Endothelial cell of umbilical vein (primary cell): Measurements from ENCODE around the gene PACS1. TPM values are rescaled to one million over a fixed set of nuclear protein-coding genes. Genes with fewer than 3 reads are reported as not detected.

Experiments
- BruUV-seq: library from RNA; stranded (reverse); fragments of 400-500 nt; replicated peaks from 2 replicates; lab custom pipeline; 2021; lab: Mats Ljungman, UMichigan
- CTCF ChIA-PET: fragments of 300-600, 350-600 bp; sonication (Branson Sonifier 250); formaldehyde crosslinking; loops from one replicate; lab custom pipeline; 2021; ENCODE audit warnings: antibody characterized with exemption, inconsistent platforms; lab: Charles Lee
- POLR2A ChIA-PET: fragments of 300-600, 350-600 bp; sonication (Branson Sonifier 250); formaldehyde crosslinking; loops from one replicate; lab custom pipeline; 2021; ENCODE audit warnings: antibody characterized with exemption, inconsistent platforms; lab: Charles Lee
- DNase-seq: peaks from one replicate; pipeline ENCODE4 v3.0.0-alpha.2; 2011; ENCODE audit warnings: low read depth, low spot score
- FAIRE-seq: peaks from 2 replicates; lab custom pipeline; 2011; peaks lifted over from hg19 to GRCh38; lab: Jason Lieb, UNC
- H2AFZ ChIP-seq: 2 replicates; pipeline ENCODE4 v1.6.0; 2012; ENCODE audit warnings: low read depth, low read length, control low read depth, inconsistent platforms
- H3K27ac ChIP-seq: 2 replicates; pipeline ENCODE4 v1.5.1; 2011; ENCODE audit warnings: low read depth, mild to moderate bottlenecking, control low read depth, low read length, moderate library complexity; ENCODE audit not compliant: insufficient read depth
- H3K27me3 ChIP-seq, 2 experiments: 2 replicates each; pipeline versions ENCODE4 v1.6.0 to v1.6.1; 2011; ENCODE audit warnings: low read length in 2 of 2, mixed read lengths in 1 of 2; ENCODE audit not compliant: control insufficient read depth in 2 of 2, insufficient read depth in 2 of 2
- H3K36me3 ChIP-seq, 2 experiments: 2 replicates in 1 of 2; 3 replicates in 1 of 2; pipeline ENCODE4 v1.5.1; 2011; ENCODE audit warnings: low read length in 2 of 2, mild to moderate bottlenecking in 1 of 2, moderate library complexity in 1 of 2; ENCODE audit not compliant: control insufficient read depth in 2 of 2, insufficient read depth in 2 of 2; ENCODE audit errors: extremely low read depth in 1 of 2
- H3K4me1 ChIP-seq: 3 replicates; pipeline ENCODE4 v1.5.1; 2011; ENCODE audit warnings: mild to moderate bottlenecking, low read length; ENCODE audit not compliant: control insufficient read depth, insufficient read depth; ENCODE audit errors: extremely low read depth
- H3K4me2 ChIP-seq: 2 replicates; pipeline ENCODE4 v1.6.1; 2011; ENCODE audit warnings: low read length, control low read depth, mixed read lengths; ENCODE audit not compliant: insufficient read depth
- H3K4me3 ChIP-seq, 3 experiments: fragments of 200-600 bp in 1 of 3; sonication (generic), shearing (Covaris generic) in 1 of 3; replicated peaks in 1 of 3; 2 replicates each; pipeline ENCODE4 v1.5.1; 2011 to 2016; ENCODE audit warnings: control low read depth in 3 of 3, low read length in 3 of 3, mild to moderate bottlenecking in 2 of 3, inconsistent platforms in 1 of 3, low read depth in 1 of 3, moderate library complexity in 1 of 3; ENCODE audit not compliant: insufficient read depth in 1 of 3
- H3K79me2 ChIP-seq: 2 replicates; pipeline ENCODE4 v1.6.0; 2012; ENCODE audit warnings: low read length, inconsistent platforms; ENCODE audit not compliant: control insufficient read depth, insufficient read depth
- H3K9ac ChIP-seq: replicated peaks from 2 replicates; pipeline ENCODE3; 2011; ENCODE audit warnings: low read length, control low read depth; ENCODE audit not compliant: insufficient read depth; ENCODE audit errors: extremely low read depth
- H3K9me1 ChIP-seq: replicated peaks from 3 replicates; pipeline ENCODE4 v1.6.0; 2011; ENCODE audit warnings: mild to moderate bottlenecking, low read length; ENCODE audit not compliant: control insufficient read depth, insufficient read depth; ENCODE audit errors: extremely low read depth
- H3K9me3 ChIP-seq: replicated peaks from 2 replicates; pipeline ENCODE4 v1.5.1; 2012; ENCODE audit warnings: low read length, inconsistent platforms; ENCODE audit not compliant: control insufficient read depth, insufficient read depth
- H4K20me1 ChIP-seq: replicated peaks from 2 replicates; pipeline ENCODE3; 2011; ENCODE audit warnings: mild to moderate bottlenecking, low read length; ENCODE audit not compliant: control insufficient read depth, insufficient read depth; ENCODE audit errors: extremely low read depth
- FOS ChIP-seq: IDR thresholded peaks from 2 replicates; pipeline ENCODE4 v1.6.1; 2011; ENCODE audit warnings: mild to moderate bottlenecking, low read length, moderate library complexity, borderline replicate concordance; ENCODE audit not compliant: insufficient read depth
- JUN ChIP-seq: IDR thresholded peaks from 2 replicates; pipeline ENCODE4 v1.6.1; 2011; ENCODE audit warnings: borderline replicate concordance, low read depth; ENCODE audit not compliant: insufficient read length, insufficient read depth
- POLR2AphosphoS5 ChIP-seq: IDR thresholded peaks from 2 replicates; pipeline ENCODE4 v1.6.1; 2012; ENCODE audit warnings: low read depth, mild to moderate bottlenecking, control low read depth, low read length, moderate library complexity; ENCODE audit not compliant: insufficient read depth
- dilution Hi-C: fragments of 300-500 bp; cut with MboI; formaldehyde crosslinking; loops from one replicate; pipeline ENCODE4 v1.15.0; 2019; ENCODE audit warnings: low sequenced_read_pairs; ENCODE audit not compliant: extremely low pct_ligation_motif_present
- intact Hi-C: fragments of 100-400 bp; cut with micrococcal nuclease; formaldehyde crosslinking; loops from one replicate; pipeline ENCODE4 v1.10.0; 2022
- polyA plus RNA-seq, 4 experiments: library from polyadenylated mRNA; depleted of rRNA in 3 of 4; stranded (reverse) in 3 of 4; unstranded in 1 of 4; fragments of >200 nt; gene quantifications; 2 replicates each; pipeline versions ENCODE4 v1.2.1 to v1.2.3, GENCODE V29; 2011 to 2012; ENCODE audit warnings: missing spikeins in 1 of 4
- total RNA-seq: library from RNA; stranded (reverse); gene quantifications from 2 replicates; pipeline ENCODE4 v1.2.3, GENCODE V29; 2021
- TF ChIP-seq, protein P1 (sequence below), 2 donors: IDR thresholded peaks; 1 replicate in 1 of 2; 2 replicates in 1 of 2; pipeline ENCODE4 v1.5.1; 2011; ENCODE audit warnings: low read length in 2 of 2, mild to moderate bottlenecking in 2 of 2, moderate library complexity in 2 of 2, control low read depth in 1 of 2, inconsistent platforms in 1 of 2, low read depth in 1 of 2; ENCODE audit not compliant: insufficient read depth in 1 of 2; ENCODE audit errors: extremely low read depth in 1 of 2

Gene PACS1
- total and polyA plus RNA-seq, 2 donors (not counting 3 experiments of a cell fraction or from before 2014, with no cell fraction given), result 26.4 to 64.4 TPM

DNA sequence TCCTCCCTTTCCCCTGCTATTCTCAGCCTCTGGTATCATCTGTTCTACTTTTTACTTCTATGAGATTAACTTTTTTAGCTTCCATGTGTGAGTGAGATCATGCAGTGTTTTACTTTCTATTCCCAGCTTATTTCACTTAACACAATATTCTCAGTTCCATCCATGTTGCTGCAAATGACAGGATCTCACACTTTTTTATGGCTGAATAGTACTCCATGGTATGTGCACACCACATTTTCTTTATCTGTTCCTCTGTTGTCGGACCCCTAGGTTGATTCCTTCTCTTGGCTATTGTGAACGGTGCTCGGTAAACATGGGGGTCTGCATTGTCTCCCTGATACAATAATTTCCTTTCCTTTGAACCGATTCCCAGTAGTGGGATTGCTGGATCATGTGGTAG lies 117.4 kb downstream of the PACS1 start:
- intact Hi-C loops, result no loop called here
- POLR2A ChIA-PET, result no interaction called here
- no peak overlapping the region for H2AFZ ChIP-seq
- peaks cover 10% of the 10 kb centered on the region for H3K4me1 ChIP-seq
- no peaks in the 10 kb centered on the region for H4K20me1 ChIP-seq
- no peaks in the 10 kb centered on the region for H3K9me1 ChIP-seq
- DNase-seq, result no peak
- FAIRE-seq, result no peak
- no peak overlapping the region for H3K27ac ChIP-seq
- H3K4me3 ChIP-seq, result no peak overlapping the region
- CTCF ChIA-PET, result interaction anchor here (0.9 kb wide), 1 partner anchor 61 kb away, joined by 3 read pairs; no protein-coding TSS in a partner anchor
- no peaks in the 10 kb centered on the region for H3K27me3 ChIP-seq
- H3K79me2 ChIP-seq, result peaks cover 6% of the 10 kb centered on the region
- no TSS peak for BruUV-seq
- dilution Hi-C loops, result no loop called here
- H3K4me2 ChIP-seq, result no peak overlapping the region
- H3K36me3 ChIP-seq, result peaks cover 0 to 2% of the 10 kb centered on the region in 2 experiments
- TF ChIP-seq JUN (no peak), POLR2AphosphoS5 (no peak)
- no peaks in the 10 kb centered on the region for H3K9me3 ChIP-seq
- H3K9ac ChIP-seq, result no peak overlapping the region

DNA sequence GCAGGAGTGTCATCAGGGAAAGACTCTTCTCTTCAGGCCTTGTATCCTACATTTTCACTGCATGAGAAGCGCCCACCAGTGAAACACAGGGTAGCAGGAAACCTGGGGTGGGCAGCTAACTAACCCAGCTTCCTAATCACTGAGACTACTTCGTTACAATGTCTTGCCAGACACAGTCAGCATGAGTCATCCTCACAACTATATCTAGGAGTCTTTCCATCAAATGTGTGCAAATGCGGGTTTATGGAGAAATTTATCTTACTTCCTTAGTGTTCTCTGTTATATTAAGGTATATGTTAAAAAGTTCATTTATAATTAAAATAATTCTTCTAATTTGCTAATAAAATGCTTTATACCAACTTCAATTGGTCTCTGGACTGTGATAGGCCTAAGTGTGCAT lies 118.5 kb downstream of the PACS1 start:
- no peak overlapping the region for H3K9ac ChIP-seq
- H3K4me1 ChIP-seq, result peaks cover 10% of the 10 kb centered on the region
- H2AFZ ChIP-seq, result no peak overlapping the region
- H3K27ac ChIP-seq, result no peak overlapping the region
- H3K27me3 ChIP-seq, result no peaks in the 10 kb centered on the region
- FAIRE-seq (peak; percentile 81), DNase-seq (peak; percentile 77)
- ChIA-PET CTCF (interaction anchor here (1.0 kb wide), 1 partner anchor 42 kb away, joined by 3 read pairs; no protein-coding TSS in a partner anchor), POLR2A (no interaction called here)
- dilution Hi-C loops (no loop called here), intact Hi-C loops (no loop called here)
- H3K9me3 ChIP-seq, result no peaks in the 10 kb centered on the region
- H3K4me3 ChIP-seq, result no peak overlapping the region
- H3K4me2 ChIP-seq, result no peak overlapping the region
- TF ChIP-seq, protein P1, sequence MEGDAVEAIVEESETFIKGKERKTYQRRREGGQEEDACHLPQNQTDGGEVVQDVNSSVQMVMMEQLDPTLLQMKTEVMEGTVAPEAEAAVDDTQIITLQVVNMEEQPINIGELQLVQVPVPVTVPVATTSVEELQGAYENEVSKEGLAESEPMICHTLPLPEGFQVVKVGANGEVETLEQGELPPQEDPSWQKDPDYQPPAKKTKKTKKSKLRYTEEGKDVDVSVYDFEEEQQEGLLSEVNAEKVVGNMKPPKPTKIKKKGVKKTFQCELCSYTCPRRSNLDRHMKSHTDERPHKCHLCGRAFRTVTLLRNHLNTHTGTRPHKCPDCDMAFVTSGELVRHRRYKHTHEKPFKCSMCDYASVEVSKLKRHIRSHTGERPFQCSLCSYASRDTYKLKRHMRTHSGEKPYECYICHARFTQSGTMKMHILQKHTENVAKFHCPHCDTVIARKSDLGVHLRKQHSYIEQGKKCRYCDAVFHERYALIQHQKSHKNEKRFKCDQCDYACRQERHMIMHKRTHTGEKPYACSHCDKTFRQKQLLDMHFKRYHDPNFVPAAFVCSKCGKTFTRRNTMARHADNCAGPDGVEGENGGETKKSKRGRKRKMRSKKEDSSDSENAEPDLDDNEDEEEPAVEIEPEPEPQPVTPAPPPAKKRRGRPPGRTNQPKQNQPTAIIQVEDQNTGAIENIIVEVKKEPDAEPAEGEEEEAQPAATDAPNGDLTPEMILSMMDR (IDR thresholded peaks at IDR 0.05; ENCODE audit: extremely low read depth in 1 of 2, insufficient read depth in 1 of 2, low read depth in 1 of 2, low read length in 2 of 2), result no peak
- TF ChIP-seq FOS, result peak; percentile 92
- peak; percentile 54 for TF ChIP-seq JUN
- no peak for TF ChIP-seq POLR2AphosphoS5
- BruUV-seq, result no TSS peak
- H3K36me3 ChIP-seq, result peaks cover 0 to 5% of the 10 kb centered on the region in 2 experiments
- H3K79me2 ChIP-seq, result peaks cover 6% of the 10 kb centered on the region
- no peaks in the 10 kb centered on the region for H3K9me1 ChIP-seq
- H4K20me1 ChIP-seq, result no peaks in the 10 kb centered on the region
